ENCODE measurements around the gene NADSYN1.

NADSYN1 gene

GRCh38 chr11:71435278-71435951 is 17.6 kb upstream of the NADSYN1 start:
- DNase-seq (no peak), ATAC-seq (ENCODE audit: insufficient read depth, low read depth) (no peak)
- H3K27ac ChIP-seq (ENCODE audit: low read length) = no peak overlapping the region
- no peaks in the 10 kb centered on the region for H3K27me3 ChIP-seq (ENCODE audit: insufficient read depth, low read length, poor library complexity)
- peaks cover 19% of the 10 kb centered on the region for H4K20me1 ChIP-seq (ENCODE audit: insufficient read depth, low read length)
- H3K79me2 ChIP-seq (ENCODE audit: insufficient read depth, low read length) = no peaks in the 10 kb centered on the region
- no peak overlapping the region for H3K4me2 ChIP-seq (ENCODE audit: insufficient read depth, low read length)
- H3K4me1 ChIP-seq (ENCODE audit: insufficient read depth, low read length) = no peaks in the 10 kb centered on the region
- H3K9me3 ChIP-seq (ENCODE audit: insufficient read depth, low read length, severe bottlenecking) = no peaks in the 10 kb centered on the region
- no peak overlapping the region for H3K9ac ChIP-seq (ENCODE audit: low read depth, low read length)
- no peak overlapping the region for H3K4me3 ChIP-seq (ENCODE audit: low read depth in 1 of 2, low read length in 2 of 2)
- TF ChIP-seq CTCF (IDR thresholded peaks at IDR 0.05; ENCODE audit: borderline replicate concordance, extremely low read depth, low read length, poor library complexity, severe bottlenecking) = no peak
- TF ChIP-seq EZH2 (IDR thresholded peaks at IDR 0.05; ENCODE audit: borderline replicate concordance, low read depth, low read length, severe bottlenecking) = no peak
- no peak overlapping the region for H2AFZ ChIP-seq (ENCODE audit: low read depth, low read length)
- peaks cover 57% of the 10 kb centered on the region for H3K36me3 ChIP-seq (ENCODE audit: insufficient read depth, low read length)

- no peak for ATAC-seq (ENCODE audit: insufficient read depth, low read depth)
- no peaks in the 10 kb centered on the region for H3K27me3 ChIP-seq (ENCODE audit: insufficient read depth, low read length, poor library complexity)
- no peaks in the 10 kb centered on the region for H3K9me3 ChIP-seq (ENCODE audit: insufficient read depth, low read length, severe bottlenecking)
- H3K4me3 ChIP-seq (ENCODE audit: low read depth in 1 of 2, low read length in 2 of 2) = no peak overlapping the region
- DNase-seq = no peak
- H3K9ac ChIP-seq (ENCODE audit: low read depth, low read length) = no peak overlapping the region
- H3K27ac ChIP-seq (ENCODE audit: low read length) = no peak overlapping the region
- H3K4me1 ChIP-seq (ENCODE audit: insufficient read depth, low read length) = no peaks in the 10 kb centered on the region
- no peak for TF ChIP-seq EZH2 (IDR thresholded peaks at IDR 0.05; ENCODE audit: borderline replicate concordance, low read depth, low read length, severe bottlenecking)
- TF ChIP-seq CTCF (IDR thresholded peaks at IDR 0.05; ENCODE audit: borderline replicate concordance, extremely low read depth, low read length, poor library complexity, severe bottlenecking) = no peak
- H4K20me1 ChIP-seq (ENCODE audit: insufficient read depth, low read length) = peaks cover 19% of the 10 kb centered on the region
- H3K36me3 ChIP-seq (ENCODE audit: insufficient read depth, low read length) = peaks cover 72% of the 10 kb centered on the region
- H3K4me2 ChIP-seq (ENCODE audit: insufficient read depth, low read length) = no peak overlapping the region
- H2AFZ ChIP-seq (ENCODE audit: low read depth, low read length) = no peak overlapping the region
- no peaks in the 10 kb centered on the region for H3K79me2 ChIP-seq (ENCODE audit: insufficient read depth, low read length)
Observed at GRCh38 chr11:71436861-71437260, 16.1 kb upstream of the NADSYN1 start.

GRCh38 chr11:71437399-71437798 is 15.6 kb upstream of the NADSYN1 start:
- no peak for TF ChIP-seq EZH2 (IDR thresholded peaks at IDR 0.05; ENCODE audit: borderline replicate concordance, low read depth, low read length, severe bottlenecking)
- TF ChIP-seq CTCF (IDR thresholded peaks at IDR 0.05; ENCODE audit: borderline replicate concordance, extremely low read depth, low read length, poor library complexity, severe bottlenecking) = no peak
- peaks cover 77% of the 10 kb centered on the region for H3K36me3 ChIP-seq (ENCODE audit: insufficient read depth, low read length)
- no peaks in the 10 kb centered on the region for H3K9me3 ChIP-seq (ENCODE audit: insufficient read depth, low read length, severe bottlenecking)

More at GRCh38 chr11:71437399-71437798, 15.6 kb upstream of the NADSYN1 start:
- H2AFZ ChIP-seq (ENCODE audit: low read depth, low read length) = no peak overlapping the region
- no peak overlapping the region for H3K9ac ChIP-seq (ENCODE audit: low read depth, low read length)
- DNase-seq (no peak), ATAC-seq (ENCODE audit: insufficient read depth, low read depth) (no peak)
- H3K27me3 ChIP-seq (ENCODE audit: insufficient read depth, low read length, poor library complexity) = no peaks in the 10 kb centered on the region
- H3K4me3 ChIP-seq (ENCODE audit: low read depth in 1 of 2, low read length in 2 of 2) = no peak overlapping the region
- H3K4me2 ChIP-seq (ENCODE audit: insufficient read depth, low read length) = no peak overlapping the region
- peaks cover 19% of the 10 kb centered on the region for H4K20me1 ChIP-seq (ENCODE audit: insufficient read depth, low read length)
- H3K79me2 ChIP-seq (ENCODE audit: insufficient read depth, low read length) = no peaks in the 10 kb centered on the region
- no peaks in the 10 kb centered on the region for H3K4me1 ChIP-seq (ENCODE audit: insufficient read depth, low read length)
- H3K27ac ChIP-seq (ENCODE audit: low read length) = no peak overlapping the region

Data from DND-41 (cell line).